Activated CD8-positive, alpha-beta memory T cell treated with anti-CD3 and anti-CD28 coated beads for 36 hours (primary cell): ENCODE measurements around the gene PPP6R2. TPM values are rescaled to one million over a fixed set of nuclear protein-coding genes. Genes with fewer than 3 reads are reported as not detected.

Experiments used
- CTCF ChIA-PET: fragments of 350-600 bp; sonication (Branson Sonifier 250); formaldehyde crosslinking; loops from one replicate; lab custom pipeline; 2021; ENCODE audit warnings: antibody characterized with exemption; lab: Charles Lee
- POLR2A ChIA-PET: fragments of 350-600 bp; sonication (Branson Sonifier 250); formaldehyde crosslinking; loops from one replicate; lab custom pipeline; 2021; ENCODE audit warnings: antibody characterized with exemption; lab: Charles Lee
- total RNA-seq, 2 experiments: library from RNA; stranded (reverse); gene quantifications; one replicate each; pipeline ENCODE4 v1.2.3, GENCODE V29; 2021

PPP6R2 gene
- total RNA-seq, 2 experiments from 2014 or later = 48.4 to 51.1 TPM

- ChIA-PET CTCF (interaction anchor here (1.0 kb wide), 1 partner anchor 11 kb away, joined by 3 read pairs; no protein-coding TSS in a partner anchor), POLR2A (no interaction called here)
Measured at GRCh38 chr22:50303848-50304527, 39.1 kb upstream of the PPP6R2 start.

GRCh38 chr22:50304528-50305392, 38.4 kb upstream of the PPP6R2 start:
- ChIA-PET POLR2A (interaction anchor here (1.2 kb wide), 1 partner anchor 10 kb away, joined by 3 read pairs; no protein-coding TSS in a partner anchor), CTCF (interaction anchor here (0.6 to 2.5 kb wide), 2 partner anchors 10 to 81 kb away, joined by 3 to 6 read pairs; no protein-coding TSS in a partner anchor)

- ChIA-PET POLR2A (interaction anchor here (1.2 kb wide), 1 partner anchor 9 kb away, joined by 3 read pairs; no protein-coding TSS in a partner anchor), CTCF (interaction anchor here (0.6 to 2.5 kb wide), 3 partner anchors 10 to 82 kb away, joined by 3 to 6 read pairs (median 3); no protein-coding TSS in a partner anchor)
Measured at GRCh38 chr22:50305393-50305922, 37.7 kb upstream of the PPP6R2 start.

GRCh38 chr22:50305923-50306566, 37.1 kb upstream of the PPP6R2 start:
- CTCF ChIA-PET = interaction anchor here (0.9 to 2.5 kb wide), 5 partner anchors 9 to 53 kb away, joined by 3 to 6 read pairs (median 3); no protein-coding TSS in a partner anchor
- POLR2A ChIA-PET = interaction anchor here (1.2 kb wide), 1 partner anchor 9 kb away, joined by 3 read pairs; no protein-coding TSS in a partner anchor

- POLR2A ChIA-PET = interaction anchor here (0.5 kb wide), 1 partner anchor 12 kb away, joined by 6 read pairs; no protein-coding TSS in a partner anchor
- CTCF ChIA-PET = interaction anchor here (0.9 to 2.5 kb wide), 7 partner anchors 8 to 54 kb away, joined by 3 to 6 read pairs (median 3); no protein-coding TSS in a partner anchor
Measured at GRCh38 chr22:50306753-50307749, 36.1 kb upstream of the PPP6R2 start, which contains the start of gene PLXNB2. Gene PLXNB2 (minus strand): TSS chr22:50307646. CDS start chr22:50290584, 17,062 bp downstream.

- CTCF ChIA-PET = interaction anchor here (1.1 kb wide), 1 partner anchor 20 kb away, joined by 3 read pairs; no protein-coding TSS in a partner anchor
- POLR2A ChIA-PET = no interaction called here
Measured at GRCh38 chr22:50307890-50308596, 35.1 kb upstream of the PPP6R2 start.

GRCh38 chr22:50308597-50308935, 34.6 kb upstream of the PPP6R2 start:
- POLR2A ChIA-PET = no interaction called here

GRCh38 chr22:50308986-50309600, 34.0 kb upstream of the PPP6R2 start:
- POLR2A ChIA-PET = interaction anchor here (0.6 kb wide), 1 partner anchor 190 kb away, joined by 3 read pairs; no protein-coding TSS in a partner anchor
- CTCF ChIA-PET = no interaction called here

More at GRCh38 chr22:50308597-50308935, 34.6 kb upstream of the PPP6R2 start:
- CTCF ChIA-PET = no interaction called here

GRCh38 chr22:50309601-50309991, 33.5 kb upstream of the PPP6R2 start:
- POLR2A ChIA-PET = interaction anchor here (0.6 kb wide), 1 partner anchor 190 kb away, joined by 3 read pairs; no protein-coding TSS in a partner anchor

GRCh38 chr22:50310031-50310722, 33.0 kb upstream of the PPP6R2 start:
- CTCF ChIA-PET = interaction anchor here (1.2 kb wide), 1 partner anchor 32 kb away, joined by 3 read pairs; no protein-coding TSS in a partner anchor
- POLR2A ChIA-PET = no interaction called here

More at GRCh38 chr22:50309601-50309991, 33.5 kb upstream of the PPP6R2 start:
- CTCF ChIA-PET = interaction anchor here (1.2 kb wide), 1 partner anchor 33 kb away, joined by 3 read pairs; no protein-coding TSS in a partner anchor

- CTCF ChIA-PET = interaction anchor here (1.2 kb wide), 2 partner anchors 31 to 59 kb away, joined by 3 read pairs; no protein-coding TSS in a partner anchor
- POLR2A ChIA-PET = no interaction called here
Measured at GRCh38 chr22:50310949-50311444, 32.1 kb upstream of the PPP6R2 start.

GRCh38 chr22:50311606-50312351, 31.3 kb upstream of the PPP6R2 start:
- CTCF ChIA-PET = interaction anchor here (1.2 kb wide), 1 partner anchor 59 kb away, joined by 3 read pairs; no protein-coding TSS in a partner anchor
- POLR2A ChIA-PET = no interaction called here

GRCh38 chr22:50312371-50312770, 30.8 kb upstream of the PPP6R2 start:
- ChIA-PET POLR2A (no interaction called here), CTCF (interaction anchor here (1.2 kb wide), 1 partner anchor 60 kb away, joined by 3 read pairs; no protein-coding TSS in a partner anchor)

- POLR2A ChIA-PET = no interaction called here
- CTCF ChIA-PET = no interaction called here
Measured at GRCh38 chr22:50313021-50313420, 30.1 kb upstream of the PPP6R2 start.
